HG02642 (cell line): ENCODE data around the gene IL32.

Experiments
- ATAC-seq: cut with Tn5 transposase; IDR thresholded peaks from one replicate; pipeline ENCODE4 v1.9.1; 2021; ENCODE audit warnings: mild to moderate bottlenecking; ENCODE audit not compliant: unreplicated experiment, poor library complexity

IL32 gene

GRCh38 chr16:3112881-3113574 lies 47.6 kb downstream of the IL32 start:
- no peak for ATAC-seq

GRCh38 chr16:3113765-3114479 lies 48.5 kb downstream of the IL32 start:
- ATAC-seq, result no peak

GRCh38 chr16:3115003-3115402 lies 49.6 kb downstream of the IL32 start:
- ATAC-seq, result no peak

- no peak for ATAC-seq
Observed at GRCh38 chr16:3115561-3115960, 50.1 kb downstream of the IL32 start.

DNA sequence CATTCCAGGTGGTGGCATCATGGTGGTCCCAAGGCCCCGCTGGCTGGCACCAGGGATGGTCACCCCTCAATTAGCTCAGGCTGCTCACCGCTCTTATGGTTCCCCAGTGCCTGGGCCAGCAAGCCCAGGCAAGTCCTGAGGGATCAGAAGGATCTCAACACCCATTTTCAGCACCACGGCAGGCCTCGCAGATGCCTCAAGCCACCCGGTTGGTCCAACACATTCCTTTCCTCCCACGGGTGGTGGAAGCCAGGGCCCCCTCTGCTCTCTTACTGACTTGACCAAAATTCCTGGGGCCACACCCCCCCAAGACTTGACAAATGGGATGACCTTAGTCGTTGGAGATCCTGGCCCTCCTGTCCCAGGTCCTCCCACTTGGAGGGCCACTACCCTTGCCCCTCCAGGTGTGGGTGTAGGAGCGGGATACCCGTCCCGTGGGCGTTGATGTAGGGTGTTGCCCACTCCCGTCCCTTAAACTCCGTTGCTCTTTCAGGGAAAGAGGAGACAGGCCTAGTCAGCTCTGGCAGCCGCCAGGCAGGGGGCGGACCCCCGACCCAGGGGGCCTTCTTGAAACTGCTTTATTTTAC lies 52.9 kb downstream of the IL32 start:
- no peak for ATAC-seq

- ATAC-seq, result no peak
Observed at GRCh38 chr16:3118846-3119245, 53.4 kb downstream of the IL32 start.
